HG02623 (cell line): ENCODE measurements around the gene DNAH17.

Experiments
- ATAC-seq: cut with Tn5 transposase; IDR thresholded peaks from one replicate; pipeline ENCODE4 v1.9.1; 2021; ENCODE audit warnings: moderate library complexity; ENCODE audit not compliant: unreplicated experiment

DNAH17 gene

GRCh38 chr17:78399693-78400144, 177.5 kb downstream of the DNAH17 start:
- no peak for ATAC-seq

GRCh38 chr17:78399028-78399692, 178.0 kb downstream of the DNAH17 start:
- ATAC-seq: no peak

GRCh38 chr17:78398390-78398789, 178.8 kb downstream of the DNAH17 start:
- ATAC-seq: no peak

- ATAC-seq: no peak
Measured at GRCh38 chr17:78397681-78398101, 179.5 kb downstream of the DNAH17 start.

- no peak for ATAC-seq
Measured at GRCh38 chr17:78396441-78397337, 180.5 kb downstream of the DNAH17 start.

GRCh38 chr17:78395155-78395554, 182.0 kb downstream of the DNAH17 start:
- ATAC-seq: no peak

GRCh38 chr17:78394209-78394608, 183.0 kb downstream of the DNAH17 start:
- ATAC-seq: no peak

- no peak for ATAC-seq
Measured at GRCh38 chr17:78393575-78393974, 183.6 kb downstream of the DNAH17 start.

- no peak for ATAC-seq
Measured at GRCh38 chr17:78392295-78392694, 184.9 kb downstream of the DNAH17 start.

- ATAC-seq: no peak
Measured at GRCh38 chr17:78391843-78392242, 185.4 kb downstream of the DNAH17 start.

GRCh38 chr17:78391051-78391431, 186.2 kb downstream of the DNAH17 start:
- no peak for ATAC-seq

GRCh38 chr17:78390241-78391050, 186.8 kb downstream of the DNAH17 start:
- no peak for ATAC-seq

GRCh38 chr17:78387977-78388941, 188.9 kb downstream of the DNAH17 start:
- ATAC-seq: no peak

- ATAC-seq: no peak
Measured at GRCh38 chr17:78384479-78385175, 192.6 kb downstream of the DNAH17 start.

- ATAC-seq: no peak
Measured at GRCh38 chr17:78383725-78384471, 193.3 kb downstream of the DNAH17 start.

- no peak for ATAC-seq
Measured at GRCh38 chr17:78381601-78382232, 195.5 kb downstream of the DNAH17 start.

- ATAC-seq: no peak
Measured at GRCh38 chr17:78380370-78380769, 196.8 kb downstream of the DNAH17 start.

- ATAC-seq: no peak
Measured at GRCh38 chr17:78379131-78379491, 198.1 kb downstream of the DNAH17 start.
